ENCODE data around the gene NTN5.

Gene NTN5

GRCh38 chr19:48671446-48671995 lies 1.3 kb downstream of the NTN5 start:
- no peak overlapping the region for H3K27ac ChIP-seq
- TF ChIP-seq ZFX (IDR thresholded peaks at IDR 0.05; ENCODE audit: borderline replicate concordance) (no peak), CTCF (IDR thresholded peaks at IDR 0.05) (no peak)

- no peak for TF ChIP-seq CTCF (IDR thresholded peaks at IDR 0.05)
- no peak for TF ChIP-seq ZFX (IDR thresholded peaks at IDR 0.05; ENCODE audit: borderline replicate concordance)
- H3K27ac ChIP-seq = no peak overlapping the region
Measured at GRCh38 chr19:48670699-48671445, 1.9 kb downstream of the NTN5 start.

- H3K27ac ChIP-seq = no peak overlapping the region
- TF ChIP-seq ZFX (IDR thresholded peaks at IDR 0.05; ENCODE audit: borderline replicate concordance) (no peak), CTCF (IDR thresholded peaks at IDR 0.05) (no peak)
Measured at GRCh38 chr19:48669903-48670668, 2.7 kb downstream of the NTN5 start.

GRCh38 chr19:48668761-48669160 lies 4.1 kb downstream of the NTN5 start:
- H3K27ac ChIP-seq = no peak overlapping the region
- TF ChIP-seq ZFX (IDR thresholded peaks at IDR 0.05; ENCODE audit: borderline replicate concordance) = no peak
- TF ChIP-seq CTCF (IDR thresholded peaks at IDR 0.05) = no peak

- TF ChIP-seq CTCF (IDR thresholded peaks at IDR 0.05) = no peak
- TF ChIP-seq ZFX (IDR thresholded peaks at IDR 0.05; ENCODE audit: borderline replicate concordance) = no peak
Measured at GRCh38 chr19:48668332-48668731, 4.5 kb downstream of the NTN5 start.

GRCh38 chr19:48665786-48666185 lies 7.0 kb downstream of the NTN5 start:
- TF ChIP-seq CTCF (IDR thresholded peaks at IDR 0.05) (no peak), ZFX (IDR thresholded peaks at IDR 0.05; ENCODE audit: borderline replicate concordance) (no peak)
- no peak overlapping the region for H3K27ac ChIP-seq

More at GRCh38 chr19:48668332-48668731, 4.5 kb downstream of the NTN5 start:
- no peak overlapping the region for H3K27ac ChIP-seq

- TF ChIP-seq CTCF (IDR thresholded peaks at IDR 0.05) (no peak), ZFX (IDR thresholded peaks at IDR 0.05; ENCODE audit: borderline replicate concordance) (no peak)
- no peak overlapping the region for H3K27ac ChIP-seq
Measured at GRCh38 chr19:48664476-48664875, 8.3 kb downstream of the NTN5 start.
